ENCODE results near the gene ZSWIM2. TPM values are rescaled to one million over a fixed set of nuclear protein-coding genes. Genes with fewer than 3 reads are reported as not detected.

ZSWIM2 gene
- total RNA-seq: under 0.01 TPM in 1 of 2 replicates, not detected in the other

GRCh38 chr2:186848873-186849578, at the start of gene ZSWIM2:
TSS of gene ZSWIM2 (minus strand) at chr2:186849170. CDS start at chr2:186849130, 40 bp downstream.

Other genes with a start within 250 kb of the ZSWIM2 start
- 29.1 and 46.1 TPM in 2 replicates for gene FAM171B, start 155.1 kb downstream of the ZSWIM2 start, total RNA-seq

Measured in smooth muscle cell of trachea (primary cell).